K562 (cell line): ENCODE results near the gene ADGRF1.

Experiments used
- COPS2 ChIP-seq: fragments of 450-650 bp; conservative IDR thresholded peaks from 2 replicates; pipeline ENCODE4 v1.6.1; 2016; ENCODE audit warnings: mild to moderate bottlenecking, moderate library complexity
- CTCF ChIP-seq, 3 experiments: IDR thresholded peaks in 2 of 3; conservative IDR thresholded peaks in 1 of 3; 2 replicates each; pipeline ENCODE4 v1.5.1; 2011 to 2012; ENCODE audit warnings: low read length in 3 of 3, mild to moderate bottlenecking in 3 of 3, control low read depth in 2 of 3, improper control_type of control experiment in 1 of 3, inconsistent platforms in 1 of 3, low read depth in 1 of 3, mixed read lengths in 1 of 3, moderate library complexity in 1 of 3; ENCODE audit not compliant: insufficient read depth in 2 of 3
- NFXL1 ChIP-seq: fragments of 450-650 bp; formaldehyde crosslinking; IDR thresholded peaks from 2 replicates; pipeline ENCODE4 v1.4.0; 2021; ENCODE audit warnings: mild to moderate bottlenecking
- NR0B1 ChIP-seq: fragments of 450-650 bp; IDR thresholded peaks from one replicate; pipeline ENCODE4 v1.6.1; 2018; ENCODE audit warnings: mild to moderate bottlenecking, moderate library complexity; ENCODE audit not compliant: partially characterized antibody
- POLR2A ChIP-seq: fragments of 450-650 bp; conservative IDR thresholded peaks from 2 replicates; pipeline ENCODE4 v1.6.1; 2016
- POLR2AphosphoS5 ChIP-seq: IDR thresholded peaks from 2 replicates; pipeline ENCODE4 v1.6.1; 2011; ENCODE audit warnings: mild to moderate bottlenecking, low read depth, low read length, moderate library complexity; ENCODE audit not compliant: control insufficient read depth, insufficient read depth
- YY1 ChIP-seq, 3 experiments: IDR thresholded peaks; 2 replicates each; pipeline ENCODE4 v1.6.1; 2011; ENCODE audit warnings: low read length in 2 of 3, mild to moderate bottlenecking in 2 of 3, moderate library complexity in 2 of 3, borderline replicate concordance in 1 of 3, control low read depth in 1 of 3, low read depth in 1 of 3; ENCODE audit not compliant: insufficient read depth in 3 of 3, insufficient replicate concordance in 2 of 3, control insufficient read depth in 1 of 3, insufficient read length in 1 of 3; ENCODE audit errors: extremely low read depth in 1 of 3
- ZNF766 ChIP-seq: fragments of 200-800 bp; sonication (Bioruptor generic); conservative IDR thresholded peaks from 2 replicates; pipeline ENCODE4 v1.6.1; 2016; ENCODE audit warnings: missing genetic modification characterization, missing compliant biosample characterization

GRCh38 chr6:47071681-47072080 lies 29.5 kb upstream of the ADGRF1 start:
- TF ChIP-seq POLR2A (no peak), POLR2AphosphoS5 (no peak), YY1 (IDR thresholded peaks at IDR 0.05; ENCODE audit: borderline replicate concordance in 1 of 3, control insufficient read depth in 1 of 3, extremely low read depth in 1 of 3, insufficient read depth in 3 of 3, insufficient read length in 1 of 3, insufficient replicate concordance in 2 of 3, low read depth in 1 of 3, low read length in 2 of 3) (no peak), ZNF766 (no peak), NFXL1 (CRISPR knock-in tag) (no peak), COPS2 (no peak), CTCF (IDR thresholded peaks at IDR 0.05 in 2 of 3, conservative IDR thresholded peaks at IDR 0.05 in 1 of 3; ENCODE audit: insufficient read depth in 2 of 3, low read depth in 1 of 3, low read length in 3 of 3) (no peak), NR0B1 (no peak)
